ENCODE data around the gene FBXW4. TPM values are rescaled to one million over a fixed set of nuclear protein-coding genes. Genes with fewer than 3 reads are reported as not detected.

FBXW4 gene
- polyA plus RNA-seq (2013, experiment 1 of 2) = 14.1 TPM
- 16.5 TPM for polyA plus RNA-seq (2013, experiment 2 of 2)

GRCh38 chr10:101694674-101695403 is at the start of gene FBXW4:
FBXW4 (minus strand) TSS chr10:101695170; CDS start chr10:101695105, 65 bp downstream.
- Histone ChIP-seq H3K4me3 (ENCODE audit: low read length) (peak within 1 kb of the TSS; percentile 96), H3K9ac (ENCODE audit: low read depth, low read length) (peak within 1 kb of the TSS; percentile 98), H3K9me3 (ENCODE audit: insufficient read depth, low read depth, low read length) (no peaks in the 10 kb centered on the region), H3K27ac (ENCODE audit: low read depth, low read length) (peak within 1 kb of the TSS; percentile 86), H3K36me3 (ENCODE audit: insufficient read depth, low read length) (no peaks in the 10 kb centered on the region), H3K4me1 (ENCODE audit: insufficient read depth, low read length) (peaks cover 20% of the 10 kb centered on the region), H3K27me3 (ENCODE audit: insufficient read depth, low read length) (0 out of 2 replicates have a peak, but pooled peaks cover 5% of the 10 kb centered on the region)
- WGBS = 3% methylated on average over 70 of the region's 70 CpGs

- H3K9me3 ChIP-seq (ENCODE audit: insufficient read depth, low read depth, low read length) = no peaks in the 10 kb centered on the region
- WGBS = 87% methylated on average over 3 of the region's 3 CpGs
These were observed 49.3 kb upstream of the FBXW4 start for GRCh38 chr10:101744267-101744666.

GRCh38 chr10:101741938-101742337 is 47.0 kb upstream of the FBXW4 start:
- no peaks in the 10 kb centered on the region for H3K9me3 ChIP-seq (ENCODE audit: insufficient read depth, low read depth, low read length)
- H3K4me3 ChIP-seq (ENCODE audit: low read length) = no peak overlapping the region
- 47% methylated on average over 2 of the region's 2 CpGs for WGBS
- H3K27ac ChIP-seq (ENCODE audit: low read depth, low read length) = no peak overlapping the region
- H3K36me3 ChIP-seq (ENCODE audit: insufficient read depth, low read length) = no peaks in the 10 kb centered on the region
- no peaks in the 10 kb centered on the region; the same call in 1 of the 2 replicates for H3K27me3 ChIP-seq (ENCODE audit: insufficient read depth, low read length)
- no peaks in the 10 kb centered on the region for H3K4me1 ChIP-seq (ENCODE audit: insufficient read depth, low read length)
- no peak overlapping the region for H3K9ac ChIP-seq (ENCODE audit: low read depth, low read length)

More at GRCh38 chr10:101744267-101744666, 49.3 kb upstream of the FBXW4 start:
- Histone ChIP-seq H3K27ac (ENCODE audit: low read depth, low read length) (no peak overlapping the region), H3K4me1 (ENCODE audit: insufficient read depth, low read length) (peaks cover 1% of the 10 kb centered on the region), H3K9ac (ENCODE audit: low read depth, low read length) (no peak overlapping the region), H3K36me3 (ENCODE audit: insufficient read depth, low read length) (no peaks in the 10 kb centered on the region), H3K27me3 (ENCODE audit: insufficient read depth, low read length) (no peaks in the 10 kb centered on the region; the same call in 1 of the 2 replicates), H3K4me3 (ENCODE audit: low read length) (no peak overlapping the region)

- Histone ChIP-seq H3K9ac (ENCODE audit: low read depth, low read length) (no peak overlapping the region), H3K36me3 (ENCODE audit: insufficient read depth, low read length) (no peaks in the 10 kb centered on the region), H3K4me1 (ENCODE audit: insufficient read depth, low read length) (no peaks in the 10 kb centered on the region), H3K4me3 (ENCODE audit: low read length) (no peak overlapping the region), H3K27me3 (ENCODE audit: insufficient read depth, low read length) (no peaks in the 10 kb centered on the region; the same call in 1 of the 2 replicates), H3K27ac (ENCODE audit: low read depth, low read length) (no peak overlapping the region), H3K9me3 (ENCODE audit: insufficient read depth, low read depth, low read length) (no peaks in the 10 kb centered on the region)
- 71% methylated on average over 2 of the region's 3 CpGs for WGBS
These were observed 41.7 kb upstream of the FBXW4 start for GRCh38 chr10:101736666-101737065.

- WGBS = 90% methylated on average over 1 of the region's 1 CpG
These were observed 37.1 kb upstream of the FBXW4 start for GRCh38 chr10:101732096-101732495.

GRCh38 chr10:101726115-101726387 is 31.1 kb upstream of the FBXW4 start:
- Histone ChIP-seq H3K9ac (ENCODE audit: low read depth, low read length) (no peak overlapping the region), H3K4me3 (ENCODE audit: low read length) (no peak overlapping the region), H3K4me1 (ENCODE audit: insufficient read depth, low read length) (peaks cover 12% of the 10 kb centered on the region), H3K36me3 (ENCODE audit: insufficient read depth, low read length) (no peaks in the 10 kb centered on the region), H3K27me3 (ENCODE audit: insufficient read depth, low read length) (no peaks in the 10 kb centered on the region), H3K9me3 (ENCODE audit: insufficient read depth, low read depth, low read length) (no peaks in the 10 kb centered on the region), H3K27ac (ENCODE audit: low read depth, low read length) (no peak overlapping the region)
- 89% methylated on average over 2 of the region's 2 CpGs for WGBS

More at GRCh38 chr10:101732096-101732495, 37.1 kb upstream of the FBXW4 start:
- Histone ChIP-seq H3K9ac (ENCODE audit: low read depth, low read length) (no peak overlapping the region), H3K36me3 (ENCODE audit: insufficient read depth, low read length) (no peaks in the 10 kb centered on the region), H3K4me3 (ENCODE audit: low read length) (no peak overlapping the region), H3K4me1 (ENCODE audit: insufficient read depth, low read length) (no peaks in the 10 kb centered on the region), H3K27me3 (ENCODE audit: insufficient read depth, low read length) (no peaks in the 10 kb centered on the region), H3K27ac (ENCODE audit: low read depth, low read length) (no peak overlapping the region), H3K9me3 (ENCODE audit: insufficient read depth, low read depth, low read length) (no peaks in the 10 kb centered on the region)

- Histone ChIP-seq H3K4me3 (ENCODE audit: low read length) (no peak overlapping the region), H3K4me1 (ENCODE audit: insufficient read depth, low read length) (peaks cover 12% of the 10 kb centered on the region), H3K27ac (ENCODE audit: low read depth, low read length) (no peak overlapping the region), H3K9me3 (ENCODE audit: insufficient read depth, low read depth, low read length) (no peaks in the 10 kb centered on the region), H3K9ac (ENCODE audit: low read depth, low read length) (no peak overlapping the region), H3K27me3 (ENCODE audit: insufficient read depth, low read length) (no peaks in the 10 kb centered on the region), H3K36me3 (ENCODE audit: insufficient read depth, low read length) (no peaks in the 10 kb centered on the region)
- 84% methylated on average over 8 of the region's 8 CpGs for WGBS
These were observed 30.5 kb upstream of the FBXW4 start for GRCh38 chr10:101725296-101726114.

- Histone ChIP-seq H3K4me1 (ENCODE audit: insufficient read depth, low read length) (peaks cover 12% of the 10 kb centered on the region), H3K4me3 (ENCODE audit: low read length) (no peak overlapping the region), H3K27me3 (ENCODE audit: insufficient read depth, low read length) (no peaks in the 10 kb centered on the region), H3K36me3 (ENCODE audit: insufficient read depth, low read length) (no peaks in the 10 kb centered on the region), H3K9me3 (ENCODE audit: insufficient read depth, low read depth, low read length) (no peaks in the 10 kb centered on the region), H3K27ac (ENCODE audit: low read depth, low read length) (no peak overlapping the region), H3K9ac (ENCODE audit: low read depth, low read length) (no peak overlapping the region)
- 93% methylated on average over 2 of the region's 2 CpGs for WGBS
These were observed 29.5 kb upstream of the FBXW4 start for GRCh38 chr10:101724446-101724845.

- Histone ChIP-seq H3K4me3 (ENCODE audit: low read length) (no peak overlapping the region), H3K27ac (ENCODE audit: low read depth, low read length) (no peak overlapping the region), H3K36me3 (ENCODE audit: insufficient read depth, low read length) (no peaks in the 10 kb centered on the region), H3K9me3 (ENCODE audit: insufficient read depth, low read depth, low read length) (no peaks in the 10 kb centered on the region), H3K4me1 (ENCODE audit: insufficient read depth, low read length) (peaks cover 12% of the 10 kb centered on the region), H3K9ac (ENCODE audit: low read depth, low read length) (no peak overlapping the region), H3K27me3 (ENCODE audit: insufficient read depth, low read length) (no peaks in the 10 kb centered on the region)
- 91% methylated on average over 2 of the region's 3 CpGs for WGBS
These were observed 28.2 kb upstream of the FBXW4 start for GRCh38 chr10:101723176-101723575.

GRCh38 chr10:101721806-101722205 is 26.8 kb upstream of the FBXW4 start:
- 92% methylated on average over 2 of the region's 2 CpGs for WGBS
- H3K4me3 ChIP-seq (ENCODE audit: low read length) = no peak overlapping the region
- no peaks in the 10 kb centered on the region for H3K27me3 ChIP-seq (ENCODE audit: insufficient read depth, low read length)
- H3K9ac ChIP-seq (ENCODE audit: low read depth, low read length) = no peak overlapping the region
- H3K27ac ChIP-seq (ENCODE audit: low read depth, low read length) = no peak overlapping the region
- no peaks in the 10 kb centered on the region for H3K36me3 ChIP-seq (ENCODE audit: insufficient read depth, low read length)
- H3K4me1 ChIP-seq (ENCODE audit: insufficient read depth, low read length) = peaks cover 12% of the 10 kb centered on the region
- no peaks in the 10 kb centered on the region for H3K9me3 ChIP-seq (ENCODE audit: insufficient read depth, low read depth, low read length)

GRCh38 chr10:101720606-101721230 is 25.7 kb upstream of the FBXW4 start:
- no peak overlapping the region for H3K27ac ChIP-seq (ENCODE audit: low read depth, low read length)

More at GRCh38 chr10:101720606-101721230, 25.7 kb upstream of the FBXW4 start:
- Histone ChIP-seq H3K36me3 (ENCODE audit: insufficient read depth, low read length) (no peaks in the 10 kb centered on the region), H3K4me1 (ENCODE audit: insufficient read depth, low read length) (peaks cover 11% of the 10 kb centered on the region), H3K9me3 (ENCODE audit: insufficient read depth, low read depth, low read length) (no peaks in the 10 kb centered on the region), H3K9ac (ENCODE audit: low read depth, low read length) (no peak overlapping the region), H3K4me3 (ENCODE audit: low read length) (no peak overlapping the region), H3K27me3 (ENCODE audit: insufficient read depth, low read length) (no peaks in the 10 kb centered on the region)
- 93% methylated on average over 5 of the region's 6 CpGs for WGBS
